ENCODE data around the gene RNU5B-1. TPM values are rescaled to one million over a fixed set of nuclear protein-coding genes. Genes with fewer than 3 reads are reported as not detected.

The RNU5B-1 gene
- total RNA-seq: not detected

GRCh38 chr15:65304381-65305149, at the start of gene RNU5B-1:
TSS of gene RNU5B-1 (plus strand) at chr15:65304677.
- Histone ChIP-seq H3K27ac (peak within 1 kb of the TSS; percentile 84 to 93 (median 89)), H3K4me1 (peaks cover 8 to 30% (median 9%) of the 10 kb centered on the region in 3 donors), H3K4me3 (peak within 1 kb of the TSS; percentile 42 to 73 (median 60)), H3K27me3 (no peaks in the 10 kb centered on the region), H3K9me3 (no peaks in the 10 kb centered on the region), H3K36me3 (no peaks in the 10 kb centered on the region)
- TF ChIP-seq POLR2A (IDR thresholded peaks at IDR 0.05) (peak in 3 of 4 donors; percentile 35 to 99 (median 92)), CTCF (IDR thresholded peaks at IDR 0.05) (peak; percentile 85 to 96 (median 91))
- DNase-seq: no peak
- WGBS, 2 donors: 0 to 1% methylated on average over 22 to 24 of the region's 24 CpGs
- intact Hi-C loops (cut with DNase I): no loop called here

DNA sequence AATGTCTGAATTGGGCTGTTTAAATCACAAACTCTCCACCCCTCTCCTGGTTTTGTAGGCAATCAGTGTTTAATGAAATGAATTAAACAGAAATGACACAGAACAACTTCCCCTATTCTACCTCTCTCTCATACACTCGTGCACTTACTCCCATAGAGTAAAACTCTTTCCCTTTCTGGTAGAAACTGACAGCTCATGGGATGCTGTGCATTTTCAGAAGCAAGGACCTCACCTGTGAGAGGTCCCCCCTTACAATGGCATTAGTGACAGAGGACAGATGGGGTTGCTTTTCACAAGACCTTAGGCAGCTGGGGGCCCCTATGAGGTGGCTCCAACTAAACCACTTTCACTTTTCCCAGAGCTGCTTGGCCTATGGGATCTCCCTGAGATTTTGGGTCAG, 49.7 kb upstream of the RNU5B-1 start:
- TF ChIP-seq POLR2A (IDR thresholded peaks at IDR 0.05) (no peak), CTCF (IDR thresholded peaks at IDR 0.05) (no peak)

GRCh38 chr15:65255486-65256140, 48.9 kb upstream of the RNU5B-1 start:
- 92 to 93% methylated on average over 7 of the region's 7 CpGs for WGBS, 2 donors
- H3K27ac ChIP-seq: peak overlapping the region in 1 of 4 donors; percentile 87
- intact Hi-C loops (cut with DNase I): no loop called here
- TF ChIP-seq POLR2A (IDR thresholded peaks at IDR 0.05) (no peak), CTCF (IDR thresholded peaks at IDR 0.05) (no peak)
- H3K36me3 ChIP-seq: peaks cover 0 to 59% (median 0%) of the 10 kb centered on the region in 3 donors
- no peak overlapping the region for H3K4me3 ChIP-seq
- no peaks in the 10 kb centered on the region for H3K27me3 ChIP-seq
- H3K9me3 ChIP-seq: no peaks in the 10 kb centered on the region
- DNase-seq: no peak
- H3K4me1 ChIP-seq: peaks cover 0 to 38% (median 22%) of the 10 kb centered on the region in 3 donors

More for the DNA sequence above, 49.7 kb upstream of the RNU5B-1 start:
- no peak for DNase-seq
- 71 to 82% methylated on average over 1 of the region's 1 CpG for WGBS, 2 donors
- Histone ChIP-seq H3K27me3 (no peaks in the 10 kb centered on the region), H3K36me3 (peaks cover 0 to 51% (median 0%) of the 10 kb centered on the region in 3 donors), H3K9me3 (no peaks in the 10 kb centered on the region), H3K4me1 (peaks cover 0 to 40% (median 22%) of the 10 kb centered on the region in 3 donors), H3K4me3 (no peak overlapping the region), H3K27ac (peak overlapping the region in 1 of 4 donors; percentile 39)
- intact Hi-C loops (cut with DNase I): no loop called here

DNA sequence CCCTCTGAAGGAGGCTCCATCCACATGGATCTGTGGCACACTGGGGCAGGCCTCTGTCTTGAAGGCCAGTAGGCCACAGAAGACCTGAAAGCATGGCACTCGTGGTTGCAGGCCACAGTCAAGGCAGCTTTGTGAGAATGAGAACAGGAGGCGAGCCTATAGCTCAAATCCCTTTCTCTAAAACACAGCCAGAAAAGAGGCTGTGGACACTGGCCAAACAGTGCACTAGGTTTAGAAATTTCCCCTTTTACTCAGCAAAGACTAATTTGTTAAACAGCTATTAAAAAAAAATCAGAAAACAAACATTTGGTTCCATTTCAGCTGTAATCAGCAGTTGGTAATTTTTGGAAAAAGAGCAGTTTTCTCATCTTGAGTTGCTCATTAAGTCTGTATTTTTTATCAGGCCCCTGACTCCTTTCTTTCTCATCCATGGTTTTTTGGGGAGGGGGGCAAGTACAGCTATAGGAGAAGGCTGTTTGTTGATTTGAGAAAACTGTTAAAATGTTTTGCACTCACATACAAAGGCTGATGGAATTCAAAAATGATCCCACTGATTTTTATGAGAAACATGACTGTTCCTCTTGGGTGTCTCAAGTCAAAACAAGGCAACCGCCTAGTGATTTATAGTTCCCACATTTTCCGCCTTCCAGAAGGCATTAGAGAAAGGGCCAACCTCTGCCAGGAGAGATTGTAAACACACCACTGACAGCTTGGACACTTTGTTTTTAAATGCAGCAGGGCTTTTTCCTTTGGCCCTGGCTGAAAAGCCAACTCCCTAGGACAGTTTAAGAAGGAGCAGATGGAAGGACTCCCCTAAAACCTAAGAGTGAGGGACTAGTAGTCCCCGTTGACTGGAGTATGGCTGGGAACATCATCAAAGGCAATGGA, 45.9 kb upstream of the RNU5B-1 start:
- intact Hi-C loops (cut with DNase I): no loop called here

More for the DNA sequence above, 45.9 kb upstream of the RNU5B-1 start:
- H3K9me3 ChIP-seq: no peaks in the 10 kb centered on the region
- no peak overlapping the region for H3K4me3 ChIP-seq
- H3K27ac ChIP-seq: peak overlapping the region; percentile 31 to 90 (median 80)
- WGBS, 2 donors: 59 to 68% methylated on average over 4 to 5 of the region's 5 CpGs
- no peaks in the 10 kb centered on the region for H3K27me3 ChIP-seq
- H3K36me3 ChIP-seq: peaks cover 0 to 80% (median 8%) of the 10 kb centered on the region in 3 donors
- TF ChIP-seq POLR2A (IDR thresholded peaks at IDR 0.05) (no peak), CTCF (IDR thresholded peaks at IDR 0.05) (no peak)
- DNase-seq: no peak
- H3K4me1 ChIP-seq: peaks cover 0 to 40% (median 22%) of the 10 kb centered on the region in 3 donors
